Upper lobe of left lung (tissue), 6 donors: ENCODE results near the gene C1orf216. TPM values are rescaled to one million over a fixed set of nuclear protein-coding genes. Genes with fewer than 3 reads are reported as not detected.
"Not testable (repeated sequence)": the region's sequence is repeated elsewhere in the genome, so short reads cannot be mapped to it uniquely, and the experiment has no call there.

ENCODE experiments used
- ATAC-seq, 2 donors: fragments of 200-7000 bp; cut with Tn5 transposase; one replicate each; pipeline ENCODE4 v1.9.1; 2022; ENCODE audit warnings: mild to moderate bottlenecking in 2 of 2, moderate library complexity in 2 of 2; ENCODE audit not compliant: low FRiP score in 2 of 2
- DNase-seq, 2 donors: peaks; one replicate each; pipeline ENCODE4 v3.0.0-alpha.2; 2019 to 2020
- H3K27ac ChIP-seq, 4 donors: fragments of 200-600 bp; sonication (generic); one replicate each; pipeline ENCODE4 v1.5.1; 2016 to 2019
- H3K27me3 ChIP-seq, 4 donors: fragments of 200-600 bp; sonication (generic); one replicate each; pipeline ENCODE4 v1.5.1; 2017 to 2019
- H3K36me3 ChIP-seq, 4 donors: fragments of 200-600 bp; sonication (generic); one replicate each; pipeline ENCODE4 v1.5.1; 2016 to 2019
- H3K4me1 ChIP-seq, 4 donors: fragments of 200-600 bp; sonication (generic); one replicate each; pipeline ENCODE4 v1.5.1; 2018 to 2019
- H3K4me3 ChIP-seq, 4 donors: fragments of 200-600 bp; sonication (generic); one replicate each; pipeline ENCODE4 v1.5.1; 2017 to 2019; ENCODE audit warnings: mild to moderate bottlenecking in 2 of 4, moderate library complexity in 1 of 4
- H3K9me3 ChIP-seq, 4 donors: fragments of 200-600 bp; sonication (generic); one replicate each; pipeline ENCODE4 v1.5.1; 2018 to 2019
- EP300 ChIP-seq, 4 donors: sonication (generic); formaldehyde crosslinking; IDR thresholded peaks; one replicate each; pipeline ENCODE4 v1.5.1; 2017; ENCODE audit warnings: antibody characterized with exemption in 4 of 4, control low read depth in 2 of 4
- POLR2A ChIP-seq, 4 donors: fragments of 450-650 bp; IDR thresholded peaks; one replicate each; pipeline ENCODE4 v1.5.1; 2016 to 2017; ENCODE audit warnings: antibody characterized with exemption in 4 of 4, mild to moderate bottlenecking in 2 of 4
- POLR2AphosphoS5 ChIP-seq, 2 donors: sonication (generic); formaldehyde crosslinking; IDR thresholded peaks; one replicate each; pipeline ENCODE4 v1.5.1; 2017; ENCODE audit warnings: antibody characterized with exemption in 2 of 2
- WGBS, 2 donors: methylation state at CpG; one replicate each; pipeline ENCODE4 v1.1.5; 2017 to 2018; 5-methylcytosine and 5-hydroxymethylcytosine counted together
- total RNA-seq, 6 donors: library from RNA; depleted of rRNA in 4 of 6; stranded (reverse); fragments of >200 nt in 4 of 6; gene quantifications; one replicate each; pipeline versions ENCODE4 v1.1.0 to v1.2.1, GENCODE V29; 2016 to 2021
- TF ChIP-seq, protein P1 (sequence below), 6 experiments: fragments of 450-650 bp in 4 of 6; fragments of 200-600 bp in 2 of 6; sonication (generic) in 2 of 6; IDR thresholded peaks; one replicate each; pipeline ENCODE4 v1.5.1; 2016 to 2019; ENCODE audit warnings: antibody characterized with exemption in 6 of 6
- donor health status: DM: no; HTN: no; CAD: no; lungs with moderate emphysema.
- donor health status: DM: no; HTN: yes; CAD: no; lungs with severe emphysema.

Gene C1orf216
- total RNA-seq, 6 donors from 2014 or later: 5.2 to 19.5 (median 14.3) TPM

DNA sequence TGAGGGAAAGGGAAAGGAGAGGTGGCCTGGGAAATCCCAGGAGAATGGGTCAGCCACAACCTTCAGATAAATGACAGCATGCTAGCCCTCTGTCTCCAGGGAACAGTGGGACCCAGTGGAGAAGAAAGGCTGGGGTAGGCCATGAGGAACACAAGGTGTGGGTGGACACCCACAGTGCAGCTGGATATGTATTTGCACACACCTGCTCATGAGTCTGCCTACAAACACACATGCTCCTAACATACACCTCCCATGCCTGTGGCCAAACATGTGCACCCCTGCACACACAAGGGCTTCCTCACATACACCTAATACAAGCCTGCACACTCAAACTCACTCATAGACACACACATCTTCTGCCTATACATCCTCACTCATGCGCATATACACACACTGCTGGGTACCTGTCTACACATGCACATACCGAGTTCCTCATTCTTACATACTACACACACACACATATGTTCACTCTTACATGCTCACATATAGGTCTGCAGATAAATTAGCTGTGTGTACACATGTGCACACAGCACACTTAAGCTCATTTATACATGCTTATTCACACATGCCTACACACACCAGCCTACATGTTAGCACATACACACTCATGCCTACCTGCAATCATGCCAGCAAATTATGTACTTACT lies 3.6 kb downstream of the C1orf216 start:
- no peak for ATAC-seq

DNA sequence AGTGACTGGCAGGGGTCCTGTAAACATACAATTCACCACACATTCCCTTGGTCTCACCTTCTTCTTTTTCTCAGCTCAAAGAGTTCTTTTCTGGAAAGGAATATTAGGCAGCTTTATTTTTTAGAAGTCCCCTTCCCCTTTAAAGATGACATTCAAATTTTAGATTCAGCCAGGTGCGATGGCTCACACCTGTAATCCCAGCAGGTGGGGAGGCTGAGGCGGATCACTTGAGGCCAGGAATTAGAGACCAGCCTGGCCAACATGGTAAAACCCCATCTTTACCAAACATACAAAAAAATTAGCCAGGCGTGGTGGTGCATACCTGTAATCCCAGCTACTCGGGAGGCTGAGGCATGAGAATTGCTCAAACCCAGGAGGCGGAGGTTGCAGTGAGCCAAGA lies 7.6 kb downstream of the C1orf216 start:
- H3K27ac ChIP-seq, DNase-seq, H3K9me3 ChIP-seq, H3K4me3 ChIP-seq, ATAC-seq: not testable (repeated sequence)
- peaks cover 0 to 18% (median 14%) of the 10 kb centered on the region in 4 donors for H3K27me3 ChIP-seq
- 97 to 98% methylated on average over 5 of the region's 5 CpGs for WGBS, 2 donors
- H3K4me1 ChIP-seq: peaks cover 24 to 27% (median 25%) of the 10 kb centered on the region in 4 donors
- H3K36me3 ChIP-seq: peaks cover 0 to 18% (median 9%) of the 10 kb centered on the region in 4 donors

More for the DNA sequence above, 3.6 kb downstream of the C1orf216 start:
- Histone ChIP-seq H3K9me3 (no peaks in the 10 kb centered on the region), H3K27ac (no peak overlapping the region), H3K27me3 (no peaks in the 10 kb centered on the region), H3K4me1 (peaks cover 27 to 40% (median 30%) of the 10 kb centered on the region in 4 donors), H3K4me3 (no peak overlapping the region), H3K36me3 (peaks cover 0 to 18% (median 9%) of the 10 kb centered on the region in 4 donors)
- no peak for DNase-seq
- WGBS, 2 donors: 93% methylated on average over 2 of the region's 2 CpGs
- TF ChIP-seq POLR2A (IDR thresholded peaks at IDR 0.05) (no peak), POLR2AphosphoS5 (IDR thresholded peaks at IDR 0.05) (no peak), EP300 (IDR thresholded peaks at IDR 0.05) (no peak)
- TF ChIP-seq, protein P1, sequence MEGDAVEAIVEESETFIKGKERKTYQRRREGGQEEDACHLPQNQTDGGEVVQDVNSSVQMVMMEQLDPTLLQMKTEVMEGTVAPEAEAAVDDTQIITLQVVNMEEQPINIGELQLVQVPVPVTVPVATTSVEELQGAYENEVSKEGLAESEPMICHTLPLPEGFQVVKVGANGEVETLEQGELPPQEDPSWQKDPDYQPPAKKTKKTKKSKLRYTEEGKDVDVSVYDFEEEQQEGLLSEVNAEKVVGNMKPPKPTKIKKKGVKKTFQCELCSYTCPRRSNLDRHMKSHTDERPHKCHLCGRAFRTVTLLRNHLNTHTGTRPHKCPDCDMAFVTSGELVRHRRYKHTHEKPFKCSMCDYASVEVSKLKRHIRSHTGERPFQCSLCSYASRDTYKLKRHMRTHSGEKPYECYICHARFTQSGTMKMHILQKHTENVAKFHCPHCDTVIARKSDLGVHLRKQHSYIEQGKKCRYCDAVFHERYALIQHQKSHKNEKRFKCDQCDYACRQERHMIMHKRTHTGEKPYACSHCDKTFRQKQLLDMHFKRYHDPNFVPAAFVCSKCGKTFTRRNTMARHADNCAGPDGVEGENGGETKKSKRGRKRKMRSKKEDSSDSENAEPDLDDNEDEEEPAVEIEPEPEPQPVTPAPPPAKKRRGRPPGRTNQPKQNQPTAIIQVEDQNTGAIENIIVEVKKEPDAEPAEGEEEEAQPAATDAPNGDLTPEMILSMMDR (IDR thresholded peaks at IDR 0.05): no peak

DNA sequence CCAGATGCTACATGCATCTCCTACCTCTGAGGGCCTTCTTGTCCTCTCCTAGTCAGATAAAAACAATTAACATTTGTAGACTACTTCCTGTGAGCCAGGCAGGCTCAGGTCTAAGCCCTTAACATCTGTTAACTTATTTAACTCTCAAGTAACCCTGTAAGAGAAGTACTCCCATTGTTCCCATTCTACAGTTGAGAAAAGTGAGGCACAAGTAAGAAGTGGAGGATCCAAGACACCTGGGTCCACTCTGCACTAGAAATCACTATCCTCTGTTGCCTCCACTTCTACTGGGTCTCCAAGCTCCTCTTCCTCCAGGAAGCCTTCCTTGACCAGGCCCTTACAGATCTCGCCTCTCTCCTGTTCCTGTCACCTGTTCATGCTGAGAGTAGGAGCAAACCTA lies 9.7 kb downstream of the C1orf216 start:
- 100% methylated on average over 1 of the region's 1 CpG for WGBS, 2 donors

DNA sequence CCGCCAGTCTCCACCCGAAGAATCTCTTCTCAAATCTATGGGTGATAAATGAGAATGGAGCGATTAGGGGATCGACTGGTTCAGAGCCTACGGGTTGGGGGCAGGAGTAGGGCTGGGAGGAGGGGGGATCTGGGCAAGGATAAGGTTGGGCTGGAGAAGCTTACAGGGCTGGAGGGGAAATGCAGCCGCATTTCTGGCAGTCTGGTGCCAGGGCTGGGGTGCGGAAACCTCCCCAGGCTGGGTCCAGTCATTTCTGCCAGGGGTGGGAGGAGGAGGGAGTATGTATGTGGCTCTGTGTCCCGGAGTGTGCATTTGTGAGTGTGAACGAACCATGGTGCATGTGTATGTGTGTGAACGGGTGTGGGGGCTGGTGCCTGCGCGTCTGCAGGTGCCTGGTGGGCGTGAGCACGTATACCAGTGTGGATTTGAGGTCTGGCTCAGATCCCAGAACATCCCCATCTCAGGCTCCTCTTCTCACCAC lies 10.2 kb downstream of the C1orf216 start:
- WGBS, 2 donors: 20 to 22% methylated on average over 13 to 14 of the region's 14 CpGs
- ATAC-seq (peak in 1 of 2 donors; percentile 20), DNase-seq (peak in 1 of 2 donors; percentile 14)
- Histone ChIP-seq H3K4me3 (peak overlapping the region in 3 of 4 donors; percentile 43 to 54 (median 52)), H3K27me3 (peaks cover 0 to 18% (median 14%) of the 10 kb centered on the region in 4 donors), H3K4me1 (peaks cover 11 to 17% (median 14%) of the 10 kb centered on the region in 4 donors), H3K36me3 (peaks cover 0 to under 1% (median 0%) of the 10 kb centered on the region in 4 donors), H3K27ac (no peak overlapping the region), H3K9me3 (no peaks in the 10 kb centered on the region)
- TF ChIP-seq, protein P1 (IDR thresholded peaks at IDR 0.05): no peak
- TF ChIP-seq EP300 (IDR thresholded peaks at IDR 0.05) (no peak), POLR2A (IDR thresholded peaks at IDR 0.05) (no peak), POLR2AphosphoS5 (IDR thresholded peaks at IDR 0.05) (no peak)

More for the DNA sequence above, 9.7 kb downstream of the C1orf216 start:
- ATAC-seq (no peak), DNase-seq (no peak)
- TF ChIP-seq, protein P1 (IDR thresholded peaks at IDR 0.05): no peak
- H3K36me3 ChIP-seq: peaks cover 0 to 5% (median 1%) of the 10 kb centered on the region in 4 donors
- peaks cover 11 to 17% (median 14%) of the 10 kb centered on the region in 4 donors for H3K4me1 ChIP-seq
- H3K27ac ChIP-seq: no peak overlapping the region
- no peaks in the 10 kb centered on the region for H3K9me3 ChIP-seq
- H3K27me3 ChIP-seq: peaks cover 0 to 18% (median 14%) of the 10 kb centered on the region in 4 donors
- no peak overlapping the region for H3K4me3 ChIP-seq

DNA sequence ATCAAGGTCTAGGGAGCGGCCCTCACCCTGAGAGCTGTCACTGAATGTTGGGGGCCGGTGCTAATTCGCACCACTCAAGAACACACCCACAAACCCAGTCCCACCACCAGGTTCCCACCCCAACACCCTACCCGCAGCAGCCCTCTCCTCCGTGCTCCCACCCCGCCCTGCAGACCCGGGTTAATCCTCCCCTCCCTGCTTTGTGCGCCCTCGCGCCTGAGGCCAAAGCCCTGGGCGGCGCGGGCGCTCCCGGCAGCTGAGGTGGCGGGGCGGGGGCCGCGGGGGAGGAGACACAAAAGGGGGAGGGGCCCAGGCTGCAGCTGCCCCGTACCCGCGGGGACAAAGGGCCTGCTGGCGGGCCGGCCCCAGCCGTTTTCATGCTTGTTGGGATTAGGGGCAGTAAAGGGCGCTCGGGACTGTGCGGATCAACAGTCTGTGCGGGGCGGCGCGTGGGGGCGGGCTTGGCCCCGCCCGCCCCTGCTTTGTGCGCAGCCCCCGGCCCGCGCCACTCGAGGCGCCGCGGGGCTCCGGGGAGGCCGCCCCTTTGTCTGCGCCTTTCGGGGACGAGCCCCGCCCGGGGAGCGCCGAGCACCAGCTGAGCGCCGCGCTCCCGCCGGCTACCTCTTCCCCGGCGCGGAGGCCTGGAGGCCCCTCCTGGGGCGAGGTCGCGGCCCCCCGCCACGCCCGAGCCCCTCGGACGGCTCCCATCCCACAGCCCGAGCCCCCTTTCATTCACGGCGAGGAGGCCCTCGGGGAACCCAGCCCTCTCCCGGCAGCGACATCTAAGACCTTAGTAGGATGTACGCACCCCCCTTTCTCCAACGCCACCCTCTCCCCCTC lies 10.9 kb downstream of the C1orf216 start:
- peak in 1 of 2 donors; percentile 87 for DNase-seq

More for the DNA sequence above, 10.9 kb downstream of the C1orf216 start:
- peak; percentile 32 to 80 for ATAC-seq
- H3K9me3 ChIP-seq: no peaks in the 10 kb centered on the region
- no peaks in the 10 kb centered on the region for H3K36me3 ChIP-seq
- WGBS, 2 donors: 0 to 2% methylated on average over 14 to 28 of the region's 76 CpGs
- no peak overlapping the region for H3K27ac ChIP-seq
- TF ChIP-seq, protein P1 (IDR thresholded peaks at IDR 0.05): no peak
- TF ChIP-seq POLR2A (IDR thresholded peaks at IDR 0.05) (no peak), EP300 (IDR thresholded peaks at IDR 0.05) (no peak), POLR2AphosphoS5 (IDR thresholded peaks at IDR 0.05) (no peak)
- H3K4me1 ChIP-seq: peaks cover 11 to 17% (median 14%) of the 10 kb centered on the region in 4 donors
- peaks cover 0 to 18% (median 14%) of the 10 kb centered on the region in 4 donors for H3K27me3 ChIP-seq
- H3K4me3 ChIP-seq: peak overlapping the region in 3 of 4 donors; percentile 43 to 54 (median 52)
